Stimulated activated effector memory CD8-positive, alpha-beta T cell treated with anti-CD3 and anti-CD28 coated beads, Interleukin-12 subunit alpha, Interleukin-12 subunit beta, amount 100 ng/mL, for 72 hours (primary cell): Measurements from ENCODE around the gene MIF4GD.

Experiments
- ATAC-seq: fragments of 150-1000 bp; cut with Tn5 transposase; 2 replicates; pipeline ENCODE4 v1.10.0; 2021
- DNase-seq, 2 donors: peaks; one replicate each; pipeline ENCODE4 v3.0.0; 2021 to 2022; ENCODE audit warnings: low spot score in 2 of 2
- H3K27ac Mint-ChIP-seq: one replicate; pipeline ENCODE4 v1.8.0; 2022; ENCODE audit warnings: mild to moderate bottlenecking, mixed read lengths
- H3K36me3 Mint-ChIP-seq: one replicate; pipeline ENCODE4 v1.8.0; 2022; ENCODE audit warnings: mild to moderate bottlenecking, mixed read lengths
- H3K4me1 Mint-ChIP-seq: one replicate; pipeline ENCODE4 v1.8.0; 2022; ENCODE audit warnings: mixed read lengths
- H3K4me3 Mint-ChIP-seq: one replicate; pipeline ENCODE4 v1.8.0; 2022; ENCODE audit warnings: mild to moderate bottlenecking, mixed read lengths
- H3K9me3 Mint-ChIP-seq: one replicate; pipeline ENCODE4 v1.8.0; 2022; ENCODE audit warnings: mixed read lengths

Gene MIF4GD

GRCh38 chr17:75270966-75271232 is at the start of gene MIF4GD:
MIF4GD (minus strand) TSS chr17:75271231; CDS start chr17:75270195, 1,036 bp downstream.
- Mint-ChIP-seq H3K9me3 (no peaks in the 10 kb centered on the region), H3K4me3 (peak within 1 kb of the TSS; percentile 83), H3K36me3 (peaks cover 65% of the 10 kb centered on the region), H3K27ac (peak within 1 kb of the TSS; percentile 94), H3K4me1 (peaks cover 59% of the 10 kb centered on the region)
- DNase-seq (no peak), ATAC-seq (peak; percentile 43)

- Mint-ChIP-seq H3K27ac (no peak overlapping the region), H3K9me3 (no peaks in the 10 kb centered on the region), H3K36me3 (peaks cover 83% of the 10 kb centered on the region), H3K4me1 (peaks cover 22% of the 10 kb centered on the region), H3K4me3 (no peak overlapping the region)
- no peak for ATAC-seq
- DNase-seq, result no peak
These were observed 49.1 kb upstream of the MIF4GD start for GRCh38 chr17:75319904-75320691.

GRCh38 chr17:75318615-75319222 is 47.7 kb upstream of the MIF4GD start:
- ATAC-seq, result no peak
- Mint-ChIP-seq H3K4me1 (peaks cover 30% of the 10 kb centered on the region), H3K27ac (peak overlapping the region; percentile 76), H3K36me3 (peaks cover 79% of the 10 kb centered on the region), H3K9me3 (no peaks in the 10 kb centered on the region), H3K4me3 (no peak overlapping the region)
- DNase-seq, result no peak

GRCh38 chr17:75318211-75318610 is 47.2 kb upstream of the MIF4GD start:
- Mint-ChIP-seq H3K4me1 (peaks cover 29% of the 10 kb centered on the region), H3K4me3 (no peak overlapping the region), H3K27ac (peak overlapping the region; percentile 76), H3K9me3 (no peaks in the 10 kb centered on the region), H3K36me3 (peaks cover 75% of the 10 kb centered on the region)
- no peak for DNase-seq
- ATAC-seq, result no peak

GRCh38 chr17:75317671-75318070 is 46.6 kb upstream of the MIF4GD start:
- ATAC-seq (no peak), DNase-seq (no peak)
- Mint-ChIP-seq H3K4me3 (no peak overlapping the region), H3K4me1 (peaks cover 31% of the 10 kb centered on the region), H3K9me3 (no peaks in the 10 kb centered on the region), H3K36me3 (peaks cover 69% of the 10 kb centered on the region), H3K27ac (peak overlapping the region; percentile 76)

- Mint-ChIP-seq H3K36me3 (peaks cover 55% of the 10 kb centered on the region), H3K27ac (peak overlapping the region; percentile 76), H3K9me3 (no peaks in the 10 kb centered on the region), H3K4me3 (peak overlapping the region; percentile 22), H3K4me1 (peaks cover 33% of the 10 kb centered on the region)
- DNase-seq (no peak), ATAC-seq (peak; percentile 53)
These were observed 45.2 kb upstream of the MIF4GD start for GRCh38 chr17:75316253-75316652.

GRCh38 chr17:75315541-75316243 is 44.7 kb upstream of the MIF4GD start:
- H3K4me3 Mint-ChIP-seq, result peak overlapping the region; percentile 22
- peaks cover 33% of the 10 kb centered on the region for H3K4me1 Mint-ChIP-seq
- peak overlapping the region; percentile 76 for H3K27ac Mint-ChIP-seq
- peaks cover 50% of the 10 kb centered on the region for H3K36me3 Mint-ChIP-seq
- DNase-seq (peak in 1 of 2 donors; percentile 62), ATAC-seq (peak; percentile 75)
- H3K9me3 Mint-ChIP-seq, result no peaks in the 10 kb centered on the region

GRCh38 chr17:75313941-75314551 is 43.0 kb upstream of the MIF4GD start:
- Mint-ChIP-seq H3K9me3 (no peaks in the 10 kb centered on the region), H3K4me3 (peak overlapping the region; percentile 6), H3K4me1 (peaks cover 33% of the 10 kb centered on the region), H3K27ac (peak overlapping the region; percentile 84), H3K36me3 (peaks cover 33% of the 10 kb centered on the region)
- ATAC-seq (peak; percentile 65), DNase-seq (no peak)

GRCh38 chr17:75308732-75309629 is 38.0 kb upstream of the MIF4GD start:
- ATAC-seq (peak; percentile 29), DNase-seq (no peak)
- H3K9me3 Mint-ChIP-seq, result no peaks in the 10 kb centered on the region
- H3K4me3 Mint-ChIP-seq, result no peak overlapping the region
- peaks cover 11% of the 10 kb centered on the region for H3K4me1 Mint-ChIP-seq
- H3K27ac Mint-ChIP-seq, result no peak overlapping the region
- H3K36me3 Mint-ChIP-seq, result peaks cover 4% of the 10 kb centered on the region

GRCh38 chr17:75307957-75308731 is 37.1 kb upstream of the MIF4GD start:
- H3K36me3 Mint-ChIP-seq, result no peaks in the 10 kb centered on the region
- no peak for DNase-seq
- no peak for ATAC-seq
- no peak overlapping the region for H3K4me3 Mint-ChIP-seq
- no peaks in the 10 kb centered on the region for H3K9me3 Mint-ChIP-seq
- H3K4me1 Mint-ChIP-seq, result peaks cover 5% of the 10 kb centered on the region
- peak overlapping the region; percentile 82 for H3K27ac Mint-ChIP-seq

- H3K9me3 Mint-ChIP-seq, result no peaks in the 10 kb centered on the region
- no peak for DNase-seq
These were observed 30.6 kb upstream of the MIF4GD start for GRCh38 chr17:75301502-75302206.

GRCh38 chr17:75301049-75301448 is 30.0 kb upstream of the MIF4GD start:
- Mint-ChIP-seq H3K9me3 (no peaks in the 10 kb centered on the region), H3K36me3 (peaks cover 10% of the 10 kb centered on the region), H3K4me1 (peaks cover under 1% of the 10 kb centered on the region), H3K4me3 (no peak overlapping the region), H3K27ac (no peak overlapping the region)
- no peak for DNase-seq
- ATAC-seq, result no peak

More at GRCh38 chr17:75301502-75302206, 30.6 kb upstream of the MIF4GD start:
- no peaks in the 10 kb centered on the region for H3K4me1 Mint-ChIP-seq
- no peak overlapping the region for H3K4me3 Mint-ChIP-seq
- no peak for ATAC-seq
- H3K27ac Mint-ChIP-seq, result no peak overlapping the region
- H3K36me3 Mint-ChIP-seq, result peaks cover 10% of the 10 kb centered on the region

- H3K36me3 Mint-ChIP-seq, result peaks cover 10% of the 10 kb centered on the region
- DNase-seq, result no peak
- peaks cover 8% of the 10 kb centered on the region for H3K4me1 Mint-ChIP-seq
- no peak overlapping the region for H3K27ac Mint-ChIP-seq
- no peak for ATAC-seq
- no peak overlapping the region for H3K4me3 Mint-ChIP-seq
- no peaks in the 10 kb centered on the region for H3K9me3 Mint-ChIP-seq
These were observed 29.2 kb upstream of the MIF4GD start for GRCh38 chr17:75300280-75300679.
